ENCODE data around the gene CYB5B.
"Not testable (repeated sequence)": the region's sequence is repeated elsewhere in the genome, so short reads cannot be mapped to it uniquely, and the experiment has no call there.

Gene CYB5B

DNA sequence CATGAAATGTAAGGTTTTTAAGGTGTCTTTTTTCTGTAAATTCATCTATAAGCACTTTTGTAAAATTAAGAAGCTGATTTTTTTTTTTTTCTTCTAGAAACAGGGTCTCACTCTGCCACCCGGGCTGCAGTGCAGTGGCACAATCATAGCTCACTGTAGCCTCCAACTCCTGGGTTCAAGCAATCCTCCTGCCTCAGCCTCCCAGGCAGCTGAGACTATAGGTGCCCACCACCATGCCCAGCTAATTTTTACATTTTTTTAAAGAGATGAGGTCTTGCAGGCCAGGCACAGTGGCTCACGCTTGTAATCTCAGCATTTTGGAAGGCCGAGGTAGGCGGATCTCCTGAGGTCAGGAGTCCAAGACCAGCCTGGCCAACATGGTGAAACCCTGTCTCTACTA is 4.5 kb upstream of the CYB5B start:
- H3K27me3 ChIP-seq (ENCODE audit: insufficient read depth, low read depth, severe bottlenecking) = no peaks in the 10 kb centered on the region
- no peak overlapping the region for H3K4me3 ChIP-seq (ENCODE audit: low read depth, low read length)
- H3K9me3 ChIP-seq (ENCODE audit: severe bottlenecking) = no peaks in the 10 kb centered on the region
- no peaks in the 10 kb centered on the region for H3K36me3 ChIP-seq
- TF ChIP-seq, protein P1, sequence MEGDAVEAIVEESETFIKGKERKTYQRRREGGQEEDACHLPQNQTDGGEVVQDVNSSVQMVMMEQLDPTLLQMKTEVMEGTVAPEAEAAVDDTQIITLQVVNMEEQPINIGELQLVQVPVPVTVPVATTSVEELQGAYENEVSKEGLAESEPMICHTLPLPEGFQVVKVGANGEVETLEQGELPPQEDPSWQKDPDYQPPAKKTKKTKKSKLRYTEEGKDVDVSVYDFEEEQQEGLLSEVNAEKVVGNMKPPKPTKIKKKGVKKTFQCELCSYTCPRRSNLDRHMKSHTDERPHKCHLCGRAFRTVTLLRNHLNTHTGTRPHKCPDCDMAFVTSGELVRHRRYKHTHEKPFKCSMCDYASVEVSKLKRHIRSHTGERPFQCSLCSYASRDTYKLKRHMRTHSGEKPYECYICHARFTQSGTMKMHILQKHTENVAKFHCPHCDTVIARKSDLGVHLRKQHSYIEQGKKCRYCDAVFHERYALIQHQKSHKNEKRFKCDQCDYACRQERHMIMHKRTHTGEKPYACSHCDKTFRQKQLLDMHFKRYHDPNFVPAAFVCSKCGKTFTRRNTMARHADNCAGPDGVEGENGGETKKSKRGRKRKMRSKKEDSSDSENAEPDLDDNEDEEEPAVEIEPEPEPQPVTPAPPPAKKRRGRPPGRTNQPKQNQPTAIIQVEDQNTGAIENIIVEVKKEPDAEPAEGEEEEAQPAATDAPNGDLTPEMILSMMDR (IDR thresholded peaks at IDR 0.05; ENCODE audit: low read depth, low read length) = no peak
- no peak overlapping the region for H3K27ac ChIP-seq
- DNase-seq = no peak

DNA sequence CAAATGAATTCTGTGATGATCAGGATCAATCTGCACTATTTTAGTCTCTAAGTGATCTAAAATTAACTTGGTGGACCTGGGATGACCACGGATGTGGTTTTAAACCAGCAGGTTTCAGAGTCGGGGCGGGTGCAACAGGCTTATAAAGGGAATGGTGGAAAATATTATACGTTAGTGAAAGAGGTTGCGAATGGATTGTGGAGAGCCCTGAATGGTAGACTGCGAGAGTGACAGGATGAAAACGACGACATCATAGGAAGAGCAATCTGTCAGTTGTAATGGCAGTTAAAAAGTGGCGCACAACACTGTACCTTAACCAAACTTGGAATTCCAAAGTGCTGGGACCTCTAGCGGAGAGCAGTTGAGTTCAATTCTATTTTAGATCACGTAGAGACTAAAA is 1.2 kb upstream of the CYB5B start:
- DNase-seq = no peak
- Histone ChIP-seq H3K36me3 (peaks cover 15% of the 10 kb centered on the region), H3K27me3 (ENCODE audit: insufficient read depth, low read depth, severe bottlenecking) (no peaks in the 10 kb centered on the region), H3K4me3 (ENCODE audit: low read depth, low read length) (no peak overlapping the region), H3K9me3 (ENCODE audit: severe bottlenecking) (no peaks in the 10 kb centered on the region), H3K27ac (no peak overlapping the region)
- TF ChIP-seq, protein P1 (IDR thresholded peaks at IDR 0.05; ENCODE audit: low read depth, low read length) = no peak

DNA sequence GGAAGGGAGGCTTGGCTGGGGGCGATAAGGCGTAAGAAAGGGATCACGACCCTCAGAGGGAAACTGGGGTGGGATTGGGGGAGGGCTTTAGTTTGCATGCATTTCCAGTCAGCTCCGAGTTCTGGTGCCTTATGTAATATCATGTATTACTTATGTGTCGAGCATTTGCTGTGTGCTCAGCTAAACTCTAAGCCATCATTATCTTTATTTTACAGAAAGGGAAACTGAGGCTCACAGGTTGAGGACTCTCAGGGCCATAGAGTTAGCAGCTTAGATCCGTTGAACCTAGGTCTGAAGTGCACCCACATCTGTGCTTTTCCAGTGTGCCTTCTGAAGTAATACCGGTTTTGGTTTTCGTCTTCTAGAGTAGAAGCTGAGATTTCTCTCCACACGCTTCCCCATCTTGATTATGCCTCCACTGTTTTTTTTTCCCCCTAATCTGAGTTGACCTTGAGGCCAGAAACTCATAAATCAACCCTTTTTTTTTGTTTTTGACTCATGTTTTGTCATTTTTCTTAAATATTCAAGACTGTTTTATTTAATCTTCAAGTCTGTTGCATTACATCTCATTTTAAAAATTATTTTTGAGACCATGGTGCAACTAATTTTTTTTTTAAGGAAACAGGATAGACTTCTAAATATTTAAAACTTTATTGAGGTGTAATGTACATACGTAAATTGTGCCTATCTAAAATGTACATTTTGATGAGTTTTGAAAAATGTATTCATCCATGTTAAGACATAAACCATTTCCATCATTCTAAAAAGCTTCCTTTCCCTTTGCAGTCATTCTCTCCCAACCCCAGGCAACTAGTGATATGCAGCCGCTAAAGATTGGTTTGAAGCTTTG is 741 bp downstream of the CYB5B start:
- peak overlapping the region; percentile 65 for H3K27ac ChIP-seq

DNA sequence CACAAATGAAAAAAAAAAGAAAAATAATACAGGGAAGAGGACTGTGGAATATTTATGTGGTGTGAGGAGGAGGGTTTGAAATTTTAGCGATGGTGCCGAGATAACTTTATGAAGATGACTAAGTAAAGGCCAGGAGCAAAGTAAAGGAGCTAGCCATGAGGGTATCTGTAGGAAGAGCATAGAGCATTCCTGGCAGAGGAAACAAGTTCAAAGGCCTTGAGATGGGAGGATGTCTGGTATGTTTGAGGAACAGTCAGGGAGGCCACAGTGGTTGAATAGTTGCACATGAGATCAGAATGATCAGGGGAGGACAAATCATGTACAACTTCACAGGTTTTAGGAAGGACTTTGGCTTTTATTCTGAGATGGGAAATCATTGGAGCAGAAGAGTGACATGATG is 4.2 kb downstream of the CYB5B start:
- H3K36me3 ChIP-seq = peaks cover 62% of the 10 kb centered on the region
- H3K27me3 ChIP-seq (ENCODE audit: insufficient read depth, low read depth, severe bottlenecking) = no peaks in the 10 kb centered on the region
- H3K4me3 ChIP-seq (ENCODE audit: low read depth, low read length) = no peak overlapping the region
- no peaks in the 10 kb centered on the region for H3K9me3 ChIP-seq (ENCODE audit: severe bottlenecking)
- no peak for DNase-seq
- TF ChIP-seq, protein P1 (IDR thresholded peaks at IDR 0.05; ENCODE audit: low read depth, low read length) = no peak
- no peak overlapping the region for H3K27ac ChIP-seq

More for the DNA sequence above, 741 bp downstream of the CYB5B start:
- no peak for DNase-seq
- peak overlapping the region; percentile 61 for H3K4me3 ChIP-seq (ENCODE audit: low read depth, low read length)
- H3K27me3 ChIP-seq (ENCODE audit: insufficient read depth, low read depth, severe bottlenecking) = no peaks in the 10 kb centered on the region
- peaks cover 31% of the 10 kb centered on the region for H3K36me3 ChIP-seq
- TF ChIP-seq, protein P1 (IDR thresholded peaks at IDR 0.05; ENCODE audit: low read depth, low read length) = no peak
- no peaks in the 10 kb centered on the region for H3K9me3 ChIP-seq (ENCODE audit: severe bottlenecking)

DNA sequence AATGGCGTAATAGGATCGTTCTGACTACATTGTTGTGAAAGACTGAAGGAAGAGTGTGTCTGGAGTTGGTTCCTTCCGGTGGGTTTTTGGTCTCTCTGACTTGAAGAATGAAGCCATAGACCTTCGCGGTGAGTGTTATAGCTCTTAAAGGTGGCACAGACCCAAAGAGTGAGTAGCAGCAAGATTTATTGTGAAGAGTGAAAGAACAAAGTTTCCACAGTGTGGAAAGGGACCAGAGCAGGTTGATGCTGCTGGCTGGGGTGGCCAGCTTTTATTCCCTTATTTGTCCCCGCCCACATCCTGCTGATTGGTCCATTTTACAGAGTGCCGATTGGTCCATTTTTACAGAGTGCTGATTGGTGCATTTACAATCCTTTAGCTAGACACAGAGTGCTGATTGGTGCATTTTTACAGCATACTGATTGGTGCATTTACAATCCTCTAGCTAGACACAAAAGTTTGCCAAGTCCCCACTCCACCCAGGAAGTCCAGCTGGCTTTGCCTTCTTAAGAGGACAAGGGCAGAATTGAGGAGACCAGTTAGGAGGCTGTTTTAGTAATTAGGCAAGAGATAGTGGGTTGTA is 4.7 kb downstream of the CYB5B start:
- not testable (repeated sequence) for H3K27ac ChIP-seq; DNase-seq; H3K4me3 ChIP-seq (ENCODE audit: low read depth, low read length); H3K9me3 ChIP-seq (ENCODE audit: severe bottlenecking); H3K27me3 ChIP-seq (ENCODE audit: insufficient read depth, low read depth, severe bottlenecking)
- peaks cover 67% of the 10 kb centered on the region for H3K36me3 ChIP-seq

DNA sequence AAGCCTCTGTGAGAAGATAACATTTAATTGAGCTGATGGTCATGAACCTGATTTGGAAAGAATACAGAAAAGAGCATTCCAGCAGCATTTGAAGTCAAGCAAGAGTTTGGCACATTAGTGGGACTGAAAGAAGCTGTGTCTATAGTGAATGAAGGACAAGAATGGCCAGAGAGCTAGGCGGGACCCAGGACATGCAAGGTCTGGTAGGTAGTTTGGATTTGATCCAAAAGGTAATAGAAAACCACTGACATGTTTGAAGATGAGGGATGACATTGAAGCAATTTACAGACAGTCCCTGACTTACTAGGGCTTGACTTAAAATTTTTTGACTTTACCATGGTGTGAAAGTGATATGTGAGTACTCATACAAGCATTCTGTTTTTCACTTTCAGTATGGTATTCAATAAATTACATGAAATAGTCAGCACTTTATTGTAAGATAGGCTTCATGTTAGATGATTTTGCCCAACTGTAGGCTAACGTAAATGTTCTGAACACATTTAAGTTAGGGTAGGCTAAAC is 7.6 kb downstream of the CYB5B start:
- TF ChIP-seq, protein P1 (IDR thresholded peaks at IDR 0.05; ENCODE audit: low read depth, low read length) = no peak
- peaks cover 70% of the 10 kb centered on the region for H3K36me3 ChIP-seq

More for the DNA sequence above, 7.6 kb downstream of the CYB5B start:
- no peak for DNase-seq
- H3K9me3 ChIP-seq (ENCODE audit: severe bottlenecking) = no peaks in the 10 kb centered on the region
- no peak overlapping the region for H3K27ac ChIP-seq
- H3K4me3 ChIP-seq (ENCODE audit: low read depth, low read length) = no peak overlapping the region
- H3K27me3 ChIP-seq (ENCODE audit: insufficient read depth, low read depth, severe bottlenecking) = no peaks in the 10 kb centered on the region

Measured in WERI-Rb-1 (cell line).